Endothelial cell of hepatic sinusoid (primary cell): ENCODE data around the gene WWC1.

ENCODE experiments used
- in situ Hi-C: cut with HindIII; loops from 2 replicates; pipeline ENCODE4 v1.10.0; 2017; ENCODE audit warnings: low sequenced_read_pairs

The WWC1 gene

DNA sequence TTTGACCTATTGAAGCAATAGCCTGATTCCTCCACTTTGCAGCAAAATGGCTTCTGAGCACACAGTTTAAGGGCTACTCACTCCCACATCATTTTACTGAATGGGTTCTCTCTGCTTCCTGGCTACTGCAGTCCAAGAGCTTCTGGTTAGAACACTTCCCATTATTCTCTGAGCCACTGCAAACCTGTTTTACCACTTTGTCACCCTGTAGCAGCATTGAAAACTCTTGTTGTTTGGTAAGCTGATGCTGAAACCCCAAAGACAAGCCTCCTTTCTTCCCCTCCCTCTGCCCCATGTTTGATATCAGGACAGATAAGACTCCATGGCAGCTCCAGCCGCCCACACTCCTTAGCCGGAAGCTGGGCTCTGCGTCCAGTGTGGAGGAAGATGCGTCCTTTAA, 110.4 kb downstream of the WWC1 start:
- in situ Hi-C loops = no loop called here

GRCh38 chr5:168404365-168404764, 112.9 kb downstream of the WWC1 start:
- in situ Hi-C loops = no loop called here

DNA sequence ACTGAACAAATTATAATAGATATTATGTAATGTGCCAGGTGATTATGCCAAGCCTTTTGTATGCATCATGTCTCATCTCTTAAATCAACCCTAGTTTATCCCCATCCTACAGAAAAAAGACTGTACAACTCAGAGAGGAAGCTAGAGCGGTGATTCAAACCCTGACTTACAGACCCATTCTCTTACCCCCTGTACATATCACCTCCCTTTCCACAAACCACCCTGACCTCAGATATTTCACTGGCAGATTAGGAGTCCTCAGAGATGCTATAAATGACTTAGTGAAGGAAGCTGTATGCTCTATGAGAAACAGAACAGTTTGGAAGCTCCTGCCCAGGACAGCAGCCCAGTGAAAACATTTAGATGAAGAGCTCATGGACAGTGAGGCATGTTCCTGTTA, 115.8 kb downstream of the WWC1 start:
- in situ Hi-C loops = no loop called here

DNA sequence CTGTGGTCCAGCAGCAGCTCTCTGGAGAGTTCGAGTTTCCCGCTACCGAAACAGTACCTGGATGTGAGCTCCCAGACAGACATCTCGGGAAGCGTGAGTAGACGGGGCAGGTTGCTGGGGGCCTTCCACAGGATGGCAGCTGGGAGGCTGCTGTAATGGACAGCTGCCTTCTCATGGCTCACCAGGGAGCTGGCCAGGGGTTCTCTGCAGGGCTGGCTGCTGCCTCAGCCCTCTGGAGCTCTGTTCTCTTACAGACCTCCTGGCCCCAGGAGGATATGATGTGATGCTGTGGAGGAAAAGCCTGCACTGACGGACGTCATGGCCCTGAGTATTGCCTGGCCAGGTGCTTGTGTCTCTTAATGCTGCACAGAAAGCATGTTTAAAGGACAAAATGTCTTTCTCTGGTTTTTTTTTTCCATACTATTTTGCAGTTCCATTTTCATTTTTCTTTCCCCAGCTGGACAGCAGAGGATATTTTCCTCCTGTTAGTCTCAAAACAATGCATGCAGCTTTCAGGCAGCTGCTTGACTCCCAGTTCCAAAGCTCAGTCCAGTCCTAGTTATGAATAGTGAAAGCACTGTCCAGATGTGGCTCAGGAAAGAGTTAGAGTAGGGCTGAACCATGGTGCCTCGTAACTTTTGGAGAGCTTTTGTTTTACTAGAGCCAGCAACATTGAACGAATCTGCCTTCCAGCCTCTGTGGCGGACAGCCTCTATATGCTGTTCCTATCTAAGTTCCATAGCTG, 117.3 kb downstream of the WWC1 start:
- in situ Hi-C loops = no loop called here

DNA sequence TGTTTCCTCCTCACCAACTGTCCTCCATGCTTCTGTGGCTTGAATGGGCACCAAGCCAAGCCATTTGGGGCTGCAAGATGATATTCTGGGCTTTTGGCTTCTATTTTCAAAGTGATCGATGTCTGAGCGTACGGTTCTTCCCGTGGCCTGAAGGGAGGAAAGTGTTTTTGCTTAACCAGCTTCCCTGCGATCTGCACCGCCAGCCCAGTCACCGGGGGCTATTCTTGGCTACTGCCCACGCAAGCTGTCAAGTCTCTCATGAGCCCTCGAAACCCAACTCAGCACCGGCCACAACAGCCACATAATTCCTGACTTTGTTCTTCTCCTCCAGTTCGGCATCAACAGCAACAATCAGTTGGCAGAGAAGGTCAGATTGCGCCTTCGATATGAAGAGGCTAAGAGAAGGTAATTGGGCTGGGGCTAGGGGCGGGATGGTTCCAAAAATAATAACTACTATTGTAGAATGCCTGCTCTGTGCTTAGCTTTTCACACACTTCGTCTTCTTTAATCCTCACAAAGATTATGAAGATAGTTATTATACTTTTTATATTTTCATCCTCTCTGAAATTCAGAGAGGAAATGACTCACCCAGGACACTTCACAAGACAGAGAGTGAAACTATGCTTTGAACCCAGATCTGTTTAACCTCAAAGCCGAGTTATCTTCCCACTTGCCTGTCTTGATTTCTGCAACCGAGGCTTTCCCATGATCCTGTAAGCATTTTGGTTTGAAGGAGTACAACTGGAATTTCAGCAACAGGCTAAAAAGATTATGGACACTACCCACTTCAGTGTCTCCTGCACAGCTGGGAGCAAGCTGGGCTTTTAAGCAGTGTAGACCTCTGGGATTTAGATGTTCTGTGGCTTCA, 118.4 kb downstream of the WWC1 start:
- in situ Hi-C loops = loop anchor here (5.0 kb wide), 3 partner anchors 37 to 77 kb away; partner anchors contain the start of gene RARS1

DNA sequence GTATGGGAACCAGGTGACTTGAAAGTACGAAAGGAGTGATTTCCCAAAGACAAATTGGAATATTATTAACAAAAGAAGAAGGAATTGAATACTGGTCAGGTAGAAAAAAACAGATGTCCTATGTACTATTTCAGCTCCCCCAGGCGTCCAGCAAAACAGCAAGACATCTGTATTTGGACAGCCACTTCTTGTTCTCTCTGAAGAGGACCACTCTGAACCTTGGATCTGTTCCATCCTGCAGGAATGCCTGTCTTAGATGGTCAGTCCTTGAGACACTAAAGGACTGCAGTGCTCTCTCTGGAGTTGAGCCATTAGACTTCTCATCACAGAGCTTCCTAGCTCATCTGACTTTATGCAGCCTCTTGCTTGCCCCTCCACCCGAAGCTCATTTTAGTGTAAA, 120.4 kb downstream of the WWC1 start:
- in situ Hi-C loops = loop anchor here (5.0 kb wide), 3 partner anchors 35 to 75 kb away; partner anchors contain the start of gene RARS1

DNA sequence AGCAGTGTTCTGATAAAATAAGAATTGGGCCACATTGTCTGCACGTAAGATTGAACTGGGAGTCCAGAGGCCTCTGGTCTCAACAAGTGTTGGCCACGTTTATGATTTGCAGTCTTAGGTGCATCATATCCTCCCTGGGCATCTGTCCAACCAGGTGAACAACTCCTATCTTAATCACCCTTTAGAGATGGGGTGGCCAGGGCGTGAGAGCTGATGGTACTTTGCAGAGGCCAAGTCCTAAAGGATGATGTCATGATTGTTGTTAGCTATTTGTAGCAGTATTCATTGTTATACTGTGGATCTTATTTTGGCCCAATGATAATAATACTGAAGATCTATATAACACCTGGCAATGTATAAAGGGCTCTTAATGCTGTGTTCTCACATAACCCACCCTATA, 121.6 kb downstream of the WWC1 start:
- in situ Hi-C loops = loop anchor here (5.0 kb wide), 3 partner anchors 34 to 74 kb away; partner anchors contain the start of gene RARS1

DNA sequence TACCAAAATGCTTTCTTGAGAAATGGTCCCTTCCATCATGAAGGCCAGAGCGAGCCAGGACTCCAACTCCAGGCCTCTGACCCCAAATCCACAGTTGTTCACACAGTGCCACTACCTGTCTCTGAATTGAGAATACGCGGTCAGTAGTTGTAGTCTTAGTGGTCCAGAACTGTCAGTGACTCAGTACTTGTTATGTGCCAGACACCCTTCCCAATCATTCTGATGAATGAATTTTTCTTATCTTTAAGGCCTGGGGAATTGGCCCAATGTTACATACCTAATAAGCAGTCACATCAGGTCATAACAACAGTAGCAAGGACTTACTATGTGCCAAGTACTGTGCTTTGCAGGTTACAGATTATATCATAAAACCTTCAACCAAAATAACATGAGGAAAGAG, 122.2 kb downstream of the WWC1 start:
- in situ Hi-C loops = loop anchor here (5.0 kb wide), 3 partner anchors 34 to 74 kb away; partner anchors contain the start of gene RARS1

- in situ Hi-C loops = no loop called here
Observed at GRCh38 chr5:168415401-168415800, 124.0 kb downstream of the WWC1 start.

- in situ Hi-C loops = no loop called here
Observed at GRCh38 chr5:168415971-168416370, 124.5 kb downstream of the WWC1 start.

DNA sequence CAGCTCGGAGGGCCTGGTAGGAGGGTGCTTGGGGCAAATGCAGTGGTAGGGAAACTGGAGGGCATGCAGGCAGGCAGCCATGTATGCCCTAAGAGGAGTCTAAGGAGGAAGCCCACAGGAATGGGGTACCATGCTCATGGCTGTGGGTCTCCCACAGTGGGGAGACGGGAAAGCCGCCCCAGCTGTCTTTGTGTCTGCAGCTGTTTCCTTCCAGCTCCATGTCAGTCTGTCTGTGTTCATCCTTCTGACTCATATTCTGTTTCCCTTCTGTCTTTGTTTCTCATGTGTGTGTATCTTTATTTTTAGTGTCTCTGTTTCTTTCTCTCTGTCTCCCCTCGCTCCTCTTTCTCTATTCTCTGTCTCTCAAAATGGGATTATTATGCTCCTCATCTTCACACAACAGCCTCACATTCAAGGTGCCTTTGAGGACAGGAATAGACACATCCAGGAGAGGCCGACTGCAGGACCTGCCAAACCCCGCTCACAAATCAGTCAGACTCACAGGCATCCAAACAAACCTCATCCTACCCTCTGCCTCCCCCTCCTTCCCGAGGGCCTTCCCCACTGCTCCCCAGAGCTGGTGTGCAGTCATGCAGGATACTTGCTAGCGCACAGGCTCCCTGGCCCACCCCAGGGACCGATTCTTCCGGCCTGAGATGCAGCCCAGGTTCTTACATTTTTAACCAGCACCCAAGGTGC, 126.4 kb downstream of the WWC1 start:
- in situ Hi-C loops = no loop called here

DNA sequence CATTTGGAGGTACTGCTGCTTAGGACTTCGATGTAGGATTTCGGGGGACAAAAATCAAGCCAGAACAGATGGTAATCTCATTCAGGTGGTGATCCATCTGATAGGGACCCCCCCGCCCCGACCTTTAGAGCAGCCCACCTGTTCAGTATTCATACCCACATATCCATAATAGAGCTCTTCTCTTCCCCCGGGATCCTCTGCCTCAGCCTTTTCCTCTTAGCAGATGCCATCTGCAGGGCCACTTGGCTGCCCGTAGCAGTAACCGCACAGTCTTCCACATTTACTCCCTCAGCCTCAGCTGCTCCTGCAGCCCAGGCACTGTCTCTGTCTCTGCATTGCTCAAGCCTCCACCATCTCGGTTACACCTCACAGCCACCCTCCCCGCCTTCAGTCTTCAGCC, 129.0 kb downstream of the WWC1 start:
- in situ Hi-C loops = no loop called here

DNA sequence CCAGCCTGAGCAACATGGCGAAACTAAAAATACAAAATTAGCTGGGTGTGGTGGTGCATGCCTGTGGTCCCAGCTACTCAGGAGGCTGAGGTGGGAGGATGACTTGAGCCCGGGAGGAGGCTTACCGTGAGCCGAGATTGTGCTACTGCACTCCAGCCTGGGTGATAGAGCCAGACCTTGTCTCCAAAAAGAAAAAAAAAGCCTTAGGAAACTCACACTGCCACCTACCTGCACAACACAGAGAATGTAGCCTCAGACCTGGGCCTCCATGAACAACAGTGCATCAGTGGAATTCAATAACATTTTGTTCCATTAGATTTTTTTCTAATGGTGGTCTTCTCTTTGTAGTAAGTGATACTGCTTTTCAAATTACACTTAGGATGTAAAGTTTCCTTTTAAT, 131.0 kb downstream of the WWC1 start:
- in situ Hi-C loops = no loop called here

DNA sequence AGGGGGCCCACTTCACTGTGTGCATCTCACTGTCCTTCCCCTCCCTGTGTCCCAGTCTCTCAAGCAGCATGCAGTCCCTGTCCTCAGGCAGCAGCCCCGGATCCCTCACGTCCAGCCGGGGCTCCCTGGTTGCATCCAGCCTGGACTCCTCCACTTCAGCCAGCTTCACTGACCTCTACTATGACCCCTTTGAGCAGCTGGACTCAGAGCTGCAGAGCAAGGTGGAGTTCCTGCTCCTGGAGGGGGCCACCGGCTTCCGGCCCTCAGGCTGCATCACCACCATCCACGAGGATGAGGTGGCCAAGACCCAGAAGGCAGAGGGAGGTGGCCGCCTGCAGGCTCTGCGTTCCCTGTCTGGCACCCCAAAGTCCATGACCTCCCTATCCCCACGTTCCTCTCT, 132.0 kb downstream of the WWC1 start:
- in situ Hi-C loops = no loop called here

DNA sequence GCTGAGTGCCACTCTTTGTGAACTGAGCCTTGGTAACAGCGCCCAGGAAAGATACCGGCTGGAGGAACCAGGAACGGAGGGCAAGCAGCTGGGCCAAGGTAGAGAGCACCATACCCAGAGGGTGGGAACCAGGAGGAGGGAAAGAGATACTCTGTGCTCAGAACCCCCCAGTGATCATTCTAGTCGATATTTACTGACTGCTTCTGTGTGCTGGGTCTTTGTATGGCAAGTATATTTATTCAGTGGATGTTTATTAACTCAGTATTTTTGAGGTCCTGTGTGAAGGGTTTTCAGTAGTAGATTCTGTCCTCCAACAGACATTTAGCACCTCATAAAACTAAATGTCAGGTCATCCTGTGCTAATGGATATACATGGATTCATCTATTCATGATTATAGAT, 132.5 kb downstream of the WWC1 start:
- in situ Hi-C loops = no loop called here

DNA sequence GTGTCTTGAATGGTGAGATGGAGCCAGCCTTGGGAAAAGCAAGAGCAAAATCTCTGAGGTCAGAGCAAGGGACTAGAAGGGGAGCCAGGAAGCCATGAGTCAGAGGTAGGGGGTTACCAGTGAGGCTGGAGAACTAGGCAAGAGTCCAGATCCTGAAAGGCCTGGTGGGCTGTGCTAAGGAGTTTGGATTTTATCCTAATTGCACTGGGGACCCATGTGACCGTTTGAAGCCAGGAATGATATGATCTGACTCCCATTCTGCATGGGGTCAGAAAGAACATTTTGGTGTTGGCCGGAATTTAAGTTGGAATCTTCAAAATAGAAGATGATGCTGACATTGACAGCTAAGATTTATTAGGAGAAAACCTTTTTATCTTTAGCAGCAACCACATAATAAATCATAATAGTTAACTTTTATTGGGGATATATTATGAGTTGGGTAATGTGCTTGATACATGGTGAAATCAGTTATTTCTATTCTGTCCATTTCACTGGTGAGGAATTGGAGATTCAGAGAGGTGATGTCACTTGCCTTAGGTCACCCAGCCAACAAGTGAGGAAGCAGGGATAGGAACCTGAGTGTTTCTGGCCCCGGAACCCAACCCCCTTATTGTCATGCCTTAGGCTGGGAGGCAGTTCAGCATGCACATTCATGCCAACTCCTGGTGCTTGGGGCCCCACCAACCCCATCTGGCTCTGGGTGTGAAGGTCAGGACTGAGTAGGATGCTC, 133.3 kb downstream of the WWC1 start:
- in situ Hi-C loops = no loop called here

- in situ Hi-C loops = no loop called here
Observed at GRCh38 chr5:168426007-168426863, 134.8 kb downstream of the WWC1 start.

GRCh38 chr5:168426864-168427172, 135.4 kb downstream of the WWC1 start:
- in situ Hi-C loops = no loop called here

GRCh38 chr5:168427224-168427623, 135.8 kb downstream of the WWC1 start:
- in situ Hi-C loops = no loop called here

GRCh38 chr5:168428552-168428951, 137.1 kb downstream of the WWC1 start:
- in situ Hi-C loops = no loop called here
